NCI-H2029 (cell line): ENCODE results near the gene TLE4.
"Not testable (repeated sequence)": the region's sequence is repeated elsewhere in the genome, so short reads cannot be mapped to it uniquely, and the experiment has no call there.

ENCODE experiments used
- DNase-seq: peaks from one replicate; lab custom pipeline; 2025; lab: John Stamatoyannopoulos, UW

The TLE4 gene

GRCh38 chr9:79571309-79572031, at the start of gene TLE4:
TLE4 (plus strand) TSS chr9:79571965; CDS start chr9:79572791, 826 bp downstream.
- peak; percentile 100 for DNase-seq

GRCh38 chr9:79522793-79523192, 49.0 kb upstream of the TLE4 start:
- DNase-seq = no peak

GRCh38 chr9:79524266-79524665, 47.5 kb upstream of the TLE4 start:
- no peak for DNase-seq

- DNase-seq = no peak
These were observed 45.6 kb upstream of the TLE4 start for GRCh38 chr9:79526149-79526672.

- no peak for DNase-seq
These were observed 36.2 kb upstream of the TLE4 start for GRCh38 chr9:79535534-79535933.

- DNase-seq = no peak
These were observed 33.9 kb upstream of the TLE4 start for GRCh38 chr9:79537838-79538237.

- DNase-seq = peak; percentile 92
These were observed 28.8 kb upstream of the TLE4 start for GRCh38 chr9:79542735-79543620.

GRCh38 chr9:79544375-79544774, 27.4 kb upstream of the TLE4 start:
- not testable (repeated sequence) for DNase-seq

- DNase-seq = no peak
These were observed 20.2 kb upstream of the TLE4 start for GRCh38 chr9:79551586-79551985.

- DNase-seq = no peak
These were observed 19.8 kb upstream of the TLE4 start for GRCh38 chr9:79551994-79552393.

- DNase-seq = no peak
These were observed 16.2 kb upstream of the TLE4 start for GRCh38 chr9:79555474-79556089.

GRCh38 chr9:79559495-79560181, 12.1 kb upstream of the TLE4 start:
- peak; percentile 73 for DNase-seq

- DNase-seq = no peak
These were observed 8.9 kb upstream of the TLE4 start for GRCh38 chr9:79562749-79563386.

GRCh38 chr9:79564105-79564504, 7.7 kb upstream of the TLE4 start:
- no peak for DNase-seq

- no peak for DNase-seq
These were observed 6.5 kb upstream of the TLE4 start for GRCh38 chr9:79565245-79565644.

GRCh38 chr9:79567671-79568098, 4.1 kb upstream of the TLE4 start:
- DNase-seq = no peak

- DNase-seq = no peak
These were observed 3.2 kb upstream of the TLE4 start for GRCh38 chr9:79568337-79569101.

GRCh38 chr9:79569814-79570447, 1.8 kb upstream of the TLE4 start:
- DNase-seq = no peak

GRCh38 chr9:79570448-79571308, 1.1 kb upstream of the TLE4 start:
- DNase-seq = no peak
